ENCODE results near the gene TOPAZ1. TPM values are rescaled to one million over a fixed set of nuclear protein-coding genes. Genes with fewer than 3 reads are reported as not detected.

The TOPAZ1 gene
- total RNA-seq, 1 experiment from 2014 or later, result not detected

DNA sequence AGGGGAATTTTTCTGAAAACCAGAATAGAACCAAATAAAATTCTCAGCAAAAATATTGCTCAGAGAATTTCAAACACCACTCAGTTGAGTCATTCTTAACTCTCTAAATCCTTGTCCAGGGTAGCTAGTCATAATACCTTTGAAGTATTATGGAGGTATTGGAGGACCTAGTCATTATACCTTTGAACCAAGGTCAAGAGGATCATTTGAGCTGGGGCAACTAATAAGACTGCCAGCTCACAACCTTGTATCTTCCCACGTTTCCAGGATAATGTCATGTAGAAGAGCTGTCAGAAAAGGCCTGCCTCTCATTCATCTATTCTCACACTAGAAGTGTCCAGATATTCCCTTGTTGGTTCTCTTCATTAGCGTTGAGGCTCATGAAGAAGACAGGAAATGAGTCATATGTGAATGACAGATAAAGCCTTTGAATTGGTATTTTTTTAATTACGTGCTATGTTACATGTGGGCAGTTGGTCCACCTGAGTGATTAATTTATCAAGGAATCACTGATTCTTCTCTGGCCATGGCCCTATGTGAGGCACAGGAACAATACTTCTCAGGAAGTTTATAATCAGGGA, 48.3 kb downstream of the TOPAZ1 start:
- Histone ChIP-seq H2BK20ac (ENCODE audit: low read depth, low read length, poor library complexity, severe bottlenecking) (no peak overlapping the region), H2AK5ac (ENCODE audit: insufficient read length, low read length) (no peak overlapping the region), H2BK120ac (ENCODE audit: low read depth, low read length, poor library complexity, severe bottlenecking) (no peak overlapping the region), H2BK5ac (ENCODE audit: insufficient read length, low read length) (no peak overlapping the region), H3K4me2 (ENCODE audit: insufficient read depth, insufficient read length, low read length) (no peak overlapping the region), H3K14ac (ENCODE audit: insufficient read depth, low read length) (no peak overlapping the region), H3K18ac (ENCODE audit: insufficient read length, low read depth, low read length) (no peak overlapping the region), H2AFZ (ENCODE audit: low read length) (no peak overlapping the region), H3K9me3 (ENCODE audit: control insufficient read depth, low read depth, low read length) (no peaks in the 10 kb centered on the region), H4K5ac (ENCODE audit: insufficient read length, low read depth, low read length) (no peak overlapping the region), H3K27me3 (ENCODE audit: insufficient read depth, low read length) (no peaks in the 10 kb centered on the region), H3K23me2 (ENCODE audit: insufficient read length, low read depth, low read length, poor library complexity, severe bottlenecking) (no peaks in the 10 kb centered on the region), H3K4ac (ENCODE audit: low read depth, low read length) (no peak overlapping the region), H3T11ph (ENCODE audit: low read length) (no peak overlapping the region), H3K79me2 (ENCODE audit: insufficient read depth, low read length) (no peaks in the 10 kb centered on the region), H4K91ac (ENCODE audit: insufficient read length, low read depth, low read length) (no peak overlapping the region), H3K79me1 (ENCODE audit: insufficient read depth, low read depth, low read length, poor library complexity, severe bottlenecking) (no peaks in the 10 kb centered on the region), H4K20me1 (ENCODE audit: control insufficient read depth, insufficient read depth, insufficient read length) (no peaks in the 10 kb centered on the region), H3K23ac (ENCODE audit: insufficient read length, low read depth, low read length) (no peak overlapping the region), H2BK12ac (ENCODE audit: insufficient read length, low read depth, low read length) (no peak overlapping the region), H3K56ac (ENCODE audit: insufficient read length, low read depth, low read length) (no peak overlapping the region), H3K4me1 (ENCODE audit: insufficient read depth, low read length) (no peaks in the 10 kb centered on the region), H3K9ac (ENCODE audit: extremely low read depth, insufficient read length, low read length) (no peak overlapping the region), H2BK15ac (ENCODE audit: low read depth, low read length) (no peak overlapping the region), H3K27ac (ENCODE audit: insufficient read length, low read depth, low read length) (no peak overlapping the region), H4K8ac (replicated peaks; ENCODE audit: insufficient read length, low read depth, low read length) (no peak overlapping the region)
- H3K27me3 Mint-ChIP-seq (ENCODE audit: low read depth), result peaks cover 6% of the 10 kb centered on the region
- no peaks in the 10 kb centered on the region for H3K9me3 Mint-ChIP-seq
- no peaks in the 10 kb centered on the region for H3K4me1 Mint-ChIP-seq
- WGBS (ENCODE audit: extremely low coverage, insufficient read length, low lambda C conversion rate), result no CpG with 5 or more reads among the region's 3 CpGs
- H3K27ac Mint-ChIP-seq, result no peak overlapping the region
- H3K36me3 Mint-ChIP-seq (ENCODE audit: insufficient read depth in 1 of 3, low read depth in 3 of 3), result no peaks in the 10 kb centered on the region
- TF ChIP-seq, protein P1, sequence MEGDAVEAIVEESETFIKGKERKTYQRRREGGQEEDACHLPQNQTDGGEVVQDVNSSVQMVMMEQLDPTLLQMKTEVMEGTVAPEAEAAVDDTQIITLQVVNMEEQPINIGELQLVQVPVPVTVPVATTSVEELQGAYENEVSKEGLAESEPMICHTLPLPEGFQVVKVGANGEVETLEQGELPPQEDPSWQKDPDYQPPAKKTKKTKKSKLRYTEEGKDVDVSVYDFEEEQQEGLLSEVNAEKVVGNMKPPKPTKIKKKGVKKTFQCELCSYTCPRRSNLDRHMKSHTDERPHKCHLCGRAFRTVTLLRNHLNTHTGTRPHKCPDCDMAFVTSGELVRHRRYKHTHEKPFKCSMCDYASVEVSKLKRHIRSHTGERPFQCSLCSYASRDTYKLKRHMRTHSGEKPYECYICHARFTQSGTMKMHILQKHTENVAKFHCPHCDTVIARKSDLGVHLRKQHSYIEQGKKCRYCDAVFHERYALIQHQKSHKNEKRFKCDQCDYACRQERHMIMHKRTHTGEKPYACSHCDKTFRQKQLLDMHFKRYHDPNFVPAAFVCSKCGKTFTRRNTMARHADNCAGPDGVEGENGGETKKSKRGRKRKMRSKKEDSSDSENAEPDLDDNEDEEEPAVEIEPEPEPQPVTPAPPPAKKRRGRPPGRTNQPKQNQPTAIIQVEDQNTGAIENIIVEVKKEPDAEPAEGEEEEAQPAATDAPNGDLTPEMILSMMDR (conservative IDR thresholded peaks at IDR 0.05), result no peak
- H3K4me3 Mint-ChIP-seq, result no peak overlapping the region
- DNase-seq, result no peak
